HCT116 (cell line): ENCODE measurements around the gene MTLN.

Experiments
- POLR2A ChIP-seq: IDR thresholded peaks from 2 replicates; pipeline ENCODE4 v1.7.0; 2011; ENCODE audit warnings: borderline replicate concordance; ENCODE audit not compliant: insufficient read depth, insufficient read length; ENCODE audit errors: extremely low read depth
- SRF ChIP-seq: IDR thresholded peaks from 2 replicates; pipeline ENCODE4 v1.6.1; 2012; ENCODE audit warnings: low read depth
- TF ChIP-seq, protein P1 (sequence below): IDR thresholded peaks from 2 replicates; pipeline ENCODE4 v1.6.1; 2012

- no peak for TF ChIP-seq POLR2A
- no peak for TF ChIP-seq SRF
- TF ChIP-seq, protein P1, sequence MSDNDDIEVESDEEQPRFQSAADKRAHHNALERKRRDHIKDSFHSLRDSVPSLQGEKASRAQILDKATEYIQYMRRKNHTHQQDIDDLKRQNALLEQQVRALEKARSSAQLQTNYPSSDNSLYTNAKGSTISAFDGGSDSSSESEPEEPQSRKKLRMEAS: no peak
Observed at GRCh38 chr2:110215566-110216158, 3.3 kb upstream of the MTLN start.
